ENCODE measurements around the gene TCL1B.

The TCL1B gene

DNA sequence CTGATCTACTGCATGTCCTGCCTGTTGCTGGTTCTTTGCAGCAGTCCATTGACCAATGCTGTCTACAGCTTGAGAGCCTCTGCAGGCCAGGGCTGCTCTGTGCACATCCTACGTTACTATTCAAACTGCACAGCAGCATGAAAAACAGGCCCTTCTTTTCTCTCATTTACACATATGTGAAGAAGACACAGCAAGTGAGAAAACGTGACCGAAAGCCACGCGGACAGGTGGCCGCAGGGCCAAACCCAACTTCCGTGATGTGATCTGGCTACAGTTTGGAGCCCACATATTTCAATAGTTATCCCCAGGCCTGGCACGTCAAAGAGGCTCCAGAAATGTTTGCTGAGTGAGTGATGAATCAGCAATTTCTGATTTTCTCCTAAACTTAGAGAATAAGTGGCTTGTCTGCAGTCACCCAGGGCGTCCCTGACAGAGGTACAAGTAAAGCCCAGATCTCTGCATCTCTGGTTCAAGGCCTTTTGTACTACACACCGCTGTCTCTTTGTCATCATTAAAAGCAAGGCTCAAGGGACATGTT is 17.9 kb upstream of the TCL1B start:
- no peak for DNase-seq

DNA sequence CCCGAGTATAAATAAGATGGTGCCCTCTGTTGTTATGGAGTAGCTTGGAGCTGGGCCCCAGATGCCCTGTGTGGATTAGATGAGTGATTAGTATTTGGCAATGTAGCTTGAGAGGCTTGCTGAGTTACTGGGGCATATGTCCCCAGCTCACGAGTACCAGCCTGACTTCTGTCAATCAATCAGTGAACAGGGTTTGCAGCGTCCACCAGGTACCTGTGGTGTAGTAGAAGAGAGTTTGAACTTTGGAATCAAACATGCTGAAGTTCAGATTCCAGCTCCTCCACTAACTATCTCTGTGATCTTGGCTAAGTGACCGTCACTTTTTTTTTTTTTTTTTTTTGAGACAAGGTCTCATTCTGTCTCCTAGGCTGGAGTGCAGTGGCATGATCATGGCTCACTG is 11.6 kb upstream of the TCL1B start:
- DNase-seq, result no peak

DNA sequence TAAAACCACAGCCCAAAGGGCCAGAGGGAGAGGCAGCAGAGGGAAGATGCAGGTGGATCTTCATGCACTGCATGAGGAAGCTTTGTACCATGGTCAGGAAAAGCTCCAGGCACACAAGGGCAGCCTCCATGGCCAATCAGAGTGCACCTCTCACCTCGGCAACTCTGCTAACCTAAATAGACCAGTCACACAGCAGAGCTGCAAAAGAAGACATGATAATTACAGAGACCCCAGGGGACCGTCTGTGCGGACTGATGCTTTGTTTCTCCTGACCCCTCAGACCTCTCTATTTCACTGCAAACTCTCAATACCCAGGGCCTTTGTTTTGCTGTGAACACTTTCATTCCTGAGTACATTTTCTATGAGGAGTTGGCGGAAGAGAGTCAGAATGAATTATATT is 10.7 kb upstream of the TCL1B start:
- DNase-seq, result no peak

DNA sequence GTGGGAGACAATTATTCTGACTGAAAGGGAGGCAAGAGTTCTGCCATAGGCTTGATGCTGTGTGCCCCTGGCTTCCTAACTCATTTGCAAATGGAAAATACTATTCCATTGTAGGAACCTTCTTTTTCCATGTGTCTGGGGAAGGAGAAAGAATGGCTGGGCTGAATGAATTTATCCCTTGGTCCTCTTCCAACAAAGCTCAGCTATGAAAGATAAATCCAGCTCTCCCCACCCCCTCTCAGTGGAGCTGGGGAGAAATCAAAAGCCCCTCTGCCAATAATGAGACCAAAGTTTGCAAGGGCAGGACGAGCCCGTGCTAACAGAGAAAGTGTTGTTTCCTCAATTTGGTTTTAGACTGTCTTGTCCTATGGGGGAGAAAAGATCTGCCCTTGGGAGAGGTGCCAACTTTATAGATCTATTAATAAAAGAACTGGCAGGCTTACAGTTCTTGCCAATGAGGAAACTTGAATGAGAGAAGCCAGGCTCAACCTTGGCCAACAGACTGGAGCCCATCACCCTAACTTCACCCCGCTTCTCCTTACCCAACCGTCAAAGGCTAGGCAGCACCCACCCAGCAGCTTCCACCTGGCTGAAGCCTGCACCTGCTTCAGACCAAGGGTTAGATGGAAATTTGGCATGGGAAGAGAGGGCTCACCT is 8.9 kb upstream of the TCL1B start:
- no peak for DNase-seq

DNA sequence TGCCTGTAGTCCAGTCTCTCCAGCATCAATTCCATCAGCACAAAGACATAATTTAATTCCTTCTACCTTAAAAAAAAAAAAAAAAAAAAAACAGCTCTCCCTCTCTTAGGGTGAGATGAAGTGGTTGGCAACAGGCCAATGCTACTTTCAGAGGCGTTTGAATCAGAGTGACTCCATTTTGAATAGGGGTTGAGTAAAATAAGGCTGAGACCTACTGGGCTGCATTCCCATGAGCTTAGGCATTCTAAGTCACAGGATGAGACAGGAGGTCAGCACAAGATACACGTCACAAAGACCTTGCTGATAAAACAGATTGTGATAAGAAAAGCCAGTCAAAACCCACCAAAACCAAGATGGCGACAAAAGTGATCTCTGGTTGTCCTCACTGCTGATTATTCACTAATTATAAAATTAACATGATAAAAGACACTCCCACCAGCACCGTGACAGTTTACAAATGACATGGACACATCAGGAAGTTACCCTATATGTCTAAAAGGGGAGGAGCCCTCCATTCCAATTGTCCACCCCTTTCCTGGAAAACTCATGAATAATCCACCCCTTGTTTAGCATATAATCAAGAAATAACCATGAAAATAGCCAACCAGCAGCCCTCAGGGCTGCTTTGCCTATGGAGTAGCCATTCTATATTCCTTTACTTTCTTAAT is 6.9 kb upstream of the TCL1B start:
- no peak for DNase-seq

DNA sequence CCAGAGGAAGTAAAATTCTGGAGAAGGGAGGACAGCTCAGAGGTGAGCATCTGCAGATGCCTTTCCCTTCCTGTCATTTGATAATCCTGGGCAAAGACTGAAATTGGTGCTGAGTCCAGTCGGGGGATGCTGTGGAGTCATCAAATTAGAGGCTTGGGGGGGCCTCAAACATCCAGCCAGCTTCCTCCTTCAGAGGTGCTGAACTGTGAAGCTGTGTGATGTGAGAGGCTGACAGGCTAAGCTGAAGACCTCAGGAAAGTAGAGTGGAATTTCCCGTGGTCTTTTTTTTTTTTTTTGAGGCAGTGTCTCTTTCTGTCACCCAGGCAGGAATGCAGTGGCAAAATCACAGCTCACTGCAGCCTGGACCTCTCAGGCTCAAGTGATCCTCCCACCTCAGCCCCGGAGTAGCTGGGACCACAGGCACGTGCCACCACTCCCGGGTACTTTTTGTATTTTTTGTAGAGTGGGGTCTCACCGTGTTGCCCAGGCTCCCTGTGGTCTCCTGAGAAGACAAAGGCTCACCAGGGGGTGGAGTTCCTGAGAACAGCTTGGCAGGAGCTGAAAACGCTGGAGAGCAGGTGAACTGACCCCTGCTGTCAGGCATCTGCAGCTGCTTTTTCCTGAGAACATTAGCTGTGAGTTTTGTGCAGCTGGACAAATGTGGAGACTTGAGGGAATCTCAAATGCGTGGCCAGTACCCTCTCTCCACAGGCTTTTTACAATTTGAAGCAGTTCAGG is 6.1 kb upstream of the TCL1B start:
- DNase-seq, result no peak

DNA sequence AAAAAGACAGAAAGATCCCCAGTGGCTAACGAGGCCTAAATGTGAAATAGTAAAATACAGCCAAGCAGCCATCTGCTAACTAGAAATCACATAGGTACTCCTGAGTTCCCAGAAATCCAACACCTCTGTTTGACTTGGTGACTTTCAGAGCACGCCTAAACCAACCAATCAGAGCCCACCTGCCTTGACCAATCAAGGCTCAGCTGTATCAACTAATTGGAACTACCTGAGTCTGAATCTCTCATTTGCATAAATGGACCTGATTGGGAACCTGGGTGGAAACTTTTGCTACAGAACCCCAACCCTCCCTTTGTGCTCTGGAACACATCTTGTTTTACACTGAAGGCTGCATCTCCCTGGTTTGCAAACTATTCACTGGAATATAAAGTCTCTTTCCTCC is 5.1 kb upstream of the TCL1B start:
- no peak for DNase-seq

DNA sequence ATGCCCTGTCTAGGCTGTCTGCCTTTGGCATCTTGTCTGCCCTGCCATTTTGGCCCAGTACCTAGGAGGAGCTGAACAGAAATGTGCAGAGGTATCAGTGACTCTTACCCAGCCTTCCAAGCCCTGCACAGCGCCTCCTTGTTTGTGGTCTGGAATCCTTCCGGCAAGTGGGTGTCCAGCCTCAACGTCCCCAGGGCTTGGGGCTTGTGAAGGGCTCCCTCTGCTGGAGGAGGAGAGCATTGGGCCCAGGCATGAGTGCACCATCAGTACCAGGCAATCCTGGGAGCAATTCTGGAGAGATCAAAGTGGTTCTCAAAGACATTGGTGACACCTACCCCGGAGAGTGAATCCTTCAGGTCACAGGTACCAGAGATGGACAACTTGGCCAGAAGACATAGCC is 2.4 kb upstream of the TCL1B start:
- DNase-seq, result peak; percentile 18

DNA sequence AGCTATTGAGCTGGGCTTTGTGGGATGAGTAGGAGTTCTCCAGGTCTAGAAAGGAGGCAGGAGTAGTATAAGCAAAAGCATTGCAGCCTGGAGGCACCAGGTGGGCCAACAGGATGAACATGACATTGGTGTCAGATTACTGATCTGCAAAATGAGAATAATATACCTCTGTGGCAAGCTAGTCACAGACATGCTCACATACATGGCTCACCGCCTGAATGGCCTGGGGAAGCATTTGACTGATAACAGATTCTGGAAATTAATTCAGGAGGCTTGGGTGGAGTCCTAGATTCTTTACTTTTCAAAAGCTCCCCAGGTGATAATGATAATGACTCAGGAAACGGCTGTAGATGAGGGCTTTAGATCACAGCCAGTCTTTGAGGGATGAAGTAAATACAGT is 709 bp downstream of the TCL1B start:
- no peak for DNase-seq

DNA sequence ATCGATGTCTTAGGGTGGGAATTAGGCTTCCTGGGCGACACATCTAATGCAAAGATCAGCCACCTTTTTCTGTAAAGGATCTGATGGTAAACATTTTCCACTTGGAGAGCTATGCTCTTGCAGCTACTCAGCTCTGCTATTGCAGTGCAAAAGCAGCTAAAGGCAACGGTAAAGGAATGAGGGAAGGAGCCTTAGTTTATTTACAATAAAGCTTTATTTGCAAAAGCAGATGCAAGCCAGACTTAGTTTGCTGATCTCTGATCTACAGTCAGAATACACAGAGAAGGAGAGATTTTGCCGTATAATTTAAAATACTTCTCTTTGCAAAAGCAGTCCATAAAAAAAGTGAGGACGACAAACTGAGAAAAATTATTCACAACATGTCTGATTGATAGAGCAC is 3.2 kb downstream of the TCL1B start:
- no peak for DNase-seq

DNA sequence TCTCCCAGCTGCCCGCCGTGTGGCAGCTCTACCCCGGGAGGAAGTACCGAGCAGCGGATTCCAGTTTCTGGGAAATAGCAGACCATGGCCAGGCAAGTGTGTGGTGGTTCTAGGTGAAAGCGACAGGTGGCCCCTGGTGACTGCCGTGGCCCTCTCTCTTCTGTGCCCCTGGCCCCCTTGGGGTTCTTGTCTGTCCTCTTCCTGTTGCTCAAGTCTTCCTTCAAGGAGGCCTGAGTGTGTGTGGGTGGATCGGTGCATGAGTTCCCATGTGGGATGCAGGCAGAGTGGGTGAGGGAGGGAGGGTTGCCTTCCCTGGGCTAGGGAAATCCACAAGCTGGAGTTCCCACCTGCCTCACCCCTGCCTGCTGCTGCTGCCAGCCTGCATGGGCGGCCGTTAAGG is 4.6 kb downstream of the TCL1B start:
- no peak for DNase-seq

DNA sequence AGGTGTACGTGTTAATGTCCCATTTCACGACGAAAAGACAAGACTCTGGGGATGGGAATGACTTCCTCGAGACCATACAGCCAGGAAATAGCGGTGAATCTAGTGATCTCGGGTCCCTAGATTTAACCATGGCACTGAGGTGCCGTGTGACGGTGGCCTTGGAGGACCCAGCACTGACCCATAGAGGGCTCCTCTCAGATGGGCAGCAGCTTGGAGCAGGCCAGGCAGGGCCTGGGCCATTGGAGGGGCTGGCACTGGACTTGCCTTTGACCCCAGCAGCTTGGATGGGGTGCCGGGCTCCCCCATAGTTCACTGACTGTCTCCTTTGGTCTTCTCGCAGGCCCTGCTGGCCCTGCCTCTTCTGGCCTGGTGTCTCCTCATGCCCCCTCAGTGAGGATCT is 5.4 kb downstream of the TCL1B start:
- no peak for DNase-seq

DNA sequence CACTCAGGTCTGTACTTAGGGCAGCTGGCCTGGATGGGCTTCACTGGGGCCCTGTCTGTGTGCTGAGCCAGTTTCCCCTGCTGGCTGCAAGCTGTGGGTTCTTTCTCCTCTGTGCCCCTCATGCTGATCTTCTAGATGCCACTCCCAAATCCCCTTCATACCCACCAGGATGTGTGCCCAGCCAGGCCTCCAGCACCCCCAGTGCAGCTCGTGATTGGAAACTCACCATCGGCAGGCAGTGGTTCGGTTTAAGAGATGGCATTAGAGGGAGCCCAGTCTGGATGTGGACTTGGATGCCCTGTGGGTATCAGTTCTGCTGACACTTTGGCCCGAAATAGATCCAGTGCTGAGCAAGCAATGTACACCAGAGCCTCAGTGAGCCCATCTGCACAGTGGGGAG is 5.9 kb downstream of the TCL1B start:
- no peak for DNase-seq

DNA sequence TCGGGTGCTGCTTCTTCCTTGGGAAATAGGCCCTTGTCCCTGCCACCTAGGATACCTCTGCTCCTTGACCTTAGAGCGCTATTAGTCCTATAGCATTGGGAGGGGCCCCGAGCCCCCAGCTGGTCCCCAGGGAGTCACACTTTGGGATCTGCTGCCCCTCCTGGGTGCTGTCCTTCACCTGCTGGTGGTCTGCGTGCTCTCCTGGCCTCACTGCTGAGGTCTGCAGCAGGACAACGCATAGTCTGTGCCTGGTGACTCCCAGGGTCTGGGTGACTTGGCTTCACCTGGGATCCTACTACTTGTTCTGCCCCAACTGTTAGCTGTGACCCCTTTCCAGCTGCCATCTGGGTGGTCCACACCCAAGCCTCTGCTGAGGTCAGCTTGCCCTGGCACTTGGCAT is 8.8 kb downstream of the TCL1B start:
- DNase-seq, result no peak

DNA sequence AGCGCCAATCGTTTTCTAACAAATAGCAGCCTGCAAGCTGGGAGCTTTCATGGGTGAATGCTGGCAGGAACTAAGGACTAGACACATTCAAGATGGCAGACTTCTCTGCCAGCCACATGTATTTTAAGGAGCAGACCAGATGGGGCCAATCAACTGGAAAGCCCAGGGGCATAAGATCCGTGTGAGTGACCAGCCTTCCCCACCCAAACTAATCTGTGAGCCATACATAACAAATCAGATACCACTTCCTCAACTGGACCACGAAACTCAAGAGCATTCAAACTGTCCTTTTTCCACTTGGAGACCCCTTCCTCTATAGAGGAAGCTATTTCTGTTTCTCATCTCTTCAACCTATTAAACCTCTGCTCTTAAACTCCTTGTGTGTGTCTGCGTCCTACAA is 9.7 kb downstream of the TCL1B start:
- DNase-seq, result no peak

DNA sequence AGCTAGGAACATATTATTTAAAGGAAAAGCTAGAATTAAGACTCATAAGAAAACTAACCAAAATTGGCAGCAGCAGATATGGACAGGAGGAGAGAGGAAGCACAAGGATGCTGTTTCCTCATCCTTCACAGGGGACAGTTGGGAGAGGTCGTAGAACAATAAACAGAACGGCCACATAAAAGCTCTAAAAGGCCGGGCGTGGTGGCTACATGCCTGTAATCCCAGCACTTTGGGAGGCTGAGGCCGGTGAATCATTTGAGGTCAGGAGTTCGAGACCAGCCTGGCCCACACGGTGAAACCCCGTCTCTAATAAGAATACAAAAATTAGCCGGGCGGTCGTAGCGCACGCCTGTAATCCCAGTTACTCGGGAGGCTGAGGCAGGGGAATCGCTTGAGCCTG is 10.5 kb downstream of the TCL1B start:
- no peak for DNase-seq

DNA sequence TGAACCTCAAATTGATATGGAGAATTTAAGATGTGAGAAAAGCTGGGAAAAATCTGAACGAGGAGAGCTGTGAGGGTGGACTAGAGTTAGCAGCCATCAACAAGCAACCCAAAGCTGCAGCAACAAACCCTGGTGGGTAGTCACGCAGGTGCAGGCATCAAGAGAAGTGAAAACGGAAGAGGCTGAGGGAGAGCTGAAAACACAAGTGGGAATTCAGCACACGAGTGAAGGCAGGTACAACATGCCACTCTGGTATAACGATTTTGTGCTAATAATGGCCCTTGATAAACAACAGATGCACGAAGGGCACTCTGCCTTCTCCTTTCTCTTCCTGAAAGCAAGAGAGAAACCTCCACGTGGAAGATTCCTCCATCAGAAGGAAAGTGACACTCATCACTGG is 11.5 kb downstream of the TCL1B start:
- no peak for DNase-seq

DNA sequence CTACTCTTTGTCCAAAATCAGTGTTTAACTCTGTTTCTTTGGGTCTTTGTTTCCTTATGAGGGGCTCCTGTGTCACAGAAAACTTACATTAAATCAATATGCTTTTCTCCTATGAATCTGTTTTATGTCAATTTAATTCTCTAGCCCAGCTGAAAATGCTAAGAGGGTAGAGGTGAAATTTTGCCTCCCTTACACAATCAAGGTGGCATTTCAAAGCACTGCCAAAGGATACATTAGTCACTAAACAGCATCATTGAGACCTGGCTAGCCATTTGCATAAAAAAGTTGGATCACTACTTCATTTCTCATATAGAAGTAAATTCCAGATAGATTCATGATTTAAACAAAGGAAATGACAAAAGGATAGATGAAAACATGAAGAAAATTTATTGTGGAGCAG is 12.1 kb downstream of the TCL1B start:
- no peak for DNase-seq

DNA sequence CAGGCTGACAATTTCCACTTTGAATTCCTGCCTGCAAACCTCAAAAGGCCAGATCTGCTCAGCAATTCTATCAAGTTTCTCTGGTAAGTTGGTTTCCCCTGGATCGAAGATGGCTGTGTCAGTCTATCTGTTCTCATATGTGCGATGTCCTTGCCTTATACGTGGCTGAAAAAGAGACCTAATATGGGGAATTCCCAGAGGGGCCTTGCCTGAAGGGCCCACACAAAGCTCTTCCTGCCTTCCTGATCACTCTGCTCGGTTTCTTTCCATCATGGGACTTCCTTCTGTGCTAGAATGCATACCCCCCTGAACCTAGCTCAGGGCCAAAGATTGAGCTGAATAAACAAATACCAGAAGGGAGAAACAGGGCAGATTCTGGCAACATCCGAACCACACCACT is 13.2 kb downstream of the TCL1B start:
- DNase-seq, result no peak

DNA sequence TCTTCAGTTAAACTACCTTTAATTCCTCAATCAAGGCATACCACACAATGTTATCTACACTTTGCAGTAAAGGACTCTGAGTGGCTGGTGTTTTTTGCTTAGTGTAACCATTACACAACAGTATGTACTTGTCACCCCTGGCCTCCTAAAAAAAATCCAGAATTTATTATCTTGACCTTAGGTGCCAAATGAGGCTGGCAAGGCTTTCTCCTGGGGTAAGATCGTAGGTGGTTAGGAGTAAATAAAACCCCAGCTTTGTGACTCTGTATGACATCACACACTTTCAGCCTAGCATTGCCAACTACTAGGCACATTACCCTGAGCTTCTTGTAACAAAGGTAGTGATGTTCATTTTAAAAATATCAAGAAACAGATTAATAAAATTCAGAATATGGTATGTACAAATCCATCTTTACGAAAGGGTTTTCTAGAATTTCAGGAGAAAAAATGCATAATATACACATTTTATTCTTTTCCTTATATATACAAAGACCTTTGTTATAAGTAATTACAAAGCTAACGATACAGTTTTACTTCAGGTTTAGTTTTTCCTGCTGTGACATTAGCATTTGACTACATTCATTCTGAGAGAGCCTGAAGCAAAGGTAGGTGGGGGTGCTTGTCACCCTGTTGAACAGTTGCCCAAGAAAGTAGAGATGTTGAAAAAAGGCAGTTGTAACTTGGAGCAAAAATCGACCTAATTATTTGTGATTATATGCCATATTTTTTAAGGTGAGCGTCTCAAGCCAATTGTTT is 14.2 kb downstream of the TCL1B start:
- no peak for DNase-seq

DNA sequence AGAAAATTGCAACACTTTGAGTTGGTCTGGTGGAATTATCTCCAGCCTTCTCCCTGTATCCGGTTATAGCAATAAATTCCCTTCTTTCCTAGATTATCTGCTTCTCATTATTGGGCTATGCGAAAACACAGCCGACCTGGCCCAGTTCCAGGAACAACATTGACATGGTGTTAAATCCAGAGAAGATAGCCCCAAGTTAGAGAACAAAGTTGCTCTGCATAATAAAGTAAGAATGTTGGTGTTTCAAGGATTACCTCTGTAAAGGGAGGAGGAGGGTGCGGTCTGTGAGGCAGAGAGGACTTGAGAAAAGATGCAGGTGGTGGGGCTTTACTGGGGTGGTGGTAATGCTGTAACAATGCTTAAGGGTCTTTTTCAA is 15.6 kb downstream of the TCL1B start:
- DNase-seq, result no peak

DNA sequence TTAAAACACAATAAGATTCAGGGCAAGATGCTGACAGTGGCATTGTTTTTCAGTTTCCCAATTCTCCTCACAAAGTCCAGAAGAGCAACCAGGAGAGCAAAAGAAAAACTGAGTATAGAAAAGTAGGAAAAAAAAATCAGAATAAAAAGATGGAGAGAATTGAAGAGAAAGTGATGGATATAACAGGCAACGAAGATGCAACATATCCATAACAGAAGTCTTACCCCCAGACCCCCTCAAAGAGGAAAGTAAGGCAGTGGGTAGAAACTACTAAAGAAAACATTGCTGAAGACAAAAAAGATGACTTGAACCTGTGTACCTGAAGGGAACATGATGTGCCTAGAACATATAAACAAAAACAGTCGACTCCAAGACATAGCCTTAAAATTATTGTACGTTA is 17.1 kb downstream of the TCL1B start:
- DNase-seq, result no peak

DNA sequence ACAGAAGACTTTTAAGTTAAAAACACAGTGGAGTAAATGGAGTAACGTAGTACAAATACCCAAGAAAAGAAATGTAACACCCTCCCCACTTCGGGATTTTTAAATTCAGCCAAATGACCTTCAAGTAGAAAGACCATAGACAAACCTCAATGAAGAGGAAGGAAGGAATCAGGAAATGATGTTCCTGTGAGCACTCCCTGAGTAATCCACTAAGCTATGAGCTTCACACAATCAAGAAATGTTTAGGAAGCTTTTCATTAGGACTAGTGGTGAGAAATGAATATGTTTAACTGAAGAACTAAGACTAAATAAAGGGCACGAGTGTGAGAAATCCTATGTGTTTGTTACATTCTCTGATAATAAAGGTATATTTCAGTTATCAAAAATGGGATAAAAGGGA is 17.6 kb downstream of the TCL1B start:
- DNase-seq, result no peak

DNA sequence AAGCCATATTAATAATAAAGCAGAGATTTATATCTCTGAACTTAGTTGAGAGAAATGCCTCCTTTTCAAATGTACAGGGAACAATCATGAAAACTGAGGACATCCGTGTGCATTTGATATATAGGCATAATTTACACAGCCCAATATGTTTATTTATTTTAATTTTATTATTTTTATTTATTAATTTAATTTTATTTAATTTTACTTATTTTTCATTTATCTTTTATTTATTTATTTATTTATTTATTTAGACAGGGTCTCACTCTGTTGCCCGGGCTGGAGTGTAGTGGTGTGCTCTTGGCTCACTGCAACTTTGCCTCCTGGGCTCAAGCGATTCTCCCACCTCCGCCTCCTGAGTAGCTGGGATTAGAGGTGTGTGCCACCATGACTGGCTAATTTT is 19.3 kb downstream of the TCL1B start:
- no peak for DNase-seq

Data from stimulated activated CD4-positive, alpha-beta T cell treated with anti-CD3 and anti-CD28 coated beads, Interleukin-12 subunit alpha, Interleukin-12 subunit beta, amount 100 ng/mL, for 4 hours (primary cell).